ENCODE results near the gene SLC19A1.

Gene SLC19A1

GRCh38 chr21:45490049-45490731 lies 52.0 kb downstream of the SLC19A1 start:
- no peaks in the 10 kb centered on the region for H3K9me3 ChIP-seq (ENCODE audit: insufficient read depth, low read depth, low read length)
- no peak overlapping the region for H3K4me3 ChIP-seq (ENCODE audit: low read length)
- H3K9ac ChIP-seq (ENCODE audit: low read depth, low read length): no peak overlapping the region
- peaks cover 22% of the 10 kb centered on the region for H3K36me3 ChIP-seq (ENCODE audit: insufficient read depth, low read length)
- no peaks in the 10 kb centered on the region for H3K27me3 ChIP-seq (ENCODE audit: insufficient read depth, low read length)
- WGBS: 96% methylated on average over 27 of the region's 29 CpGs
- peaks cover 9% of the 10 kb centered on the region for H3K4me1 ChIP-seq (ENCODE audit: insufficient read depth, low read length)
- no peak overlapping the region for H3K27ac ChIP-seq (ENCODE audit: low read depth, low read length)

DNA sequence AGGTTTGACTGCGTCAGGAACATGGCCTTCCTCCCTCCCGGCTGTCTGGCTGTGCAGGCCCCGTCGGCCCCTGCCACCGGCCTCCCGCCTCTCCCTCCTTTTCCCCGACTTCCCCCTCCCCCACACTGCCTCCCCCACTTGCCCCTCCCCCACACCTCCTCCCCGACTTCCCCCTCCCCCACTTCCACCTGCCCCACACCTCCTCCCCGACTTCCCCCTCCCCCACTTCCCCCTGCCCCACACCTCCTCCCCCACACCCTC lies 52.6 kb downstream of the SLC19A1 start:
- Histone ChIP-seq H3K4me1 (ENCODE audit: insufficient read depth, low read length) (peaks cover 9% of the 10 kb centered on the region), H3K9ac (ENCODE audit: low read depth, low read length) (no peak overlapping the region), H3K4me3 (ENCODE audit: low read length) (no peak overlapping the region), H3K27me3 (ENCODE audit: insufficient read depth, low read length) (no peaks in the 10 kb centered on the region), H3K27ac (ENCODE audit: low read depth, low read length) (no peak overlapping the region; the same call in 1 of the 2 replicates), H3K36me3 (ENCODE audit: insufficient read depth, low read length) (peaks cover 22% of the 10 kb centered on the region), H3K9me3 (ENCODE audit: insufficient read depth, low read depth, low read length) (no peaks in the 10 kb centered on the region)
- 72% methylated on average over 6 of the region's 9 CpGs for WGBS

GRCh38 chr21:45488931-45489721 lies 53.1 kb downstream of the SLC19A1 start:
- peaks cover 9% of the 10 kb centered on the region for H3K4me1 ChIP-seq (ENCODE audit: insufficient read depth, low read length)
- no peaks in the 10 kb centered on the region for H3K27me3 ChIP-seq (ENCODE audit: insufficient read depth, low read length)
- WGBS: 57% methylated on average over 36 of the region's 36 CpGs
- no peak overlapping the region for H3K4me3 ChIP-seq (ENCODE audit: low read length)
- peaks cover 27% of the 10 kb centered on the region for H3K36me3 ChIP-seq (ENCODE audit: insufficient read depth, low read length)
- no peak overlapping the region for H3K9ac ChIP-seq (ENCODE audit: low read depth, low read length)
- peak overlapping the region; percentile 35; the same call in 1 of the 2 replicates for H3K27ac ChIP-seq (ENCODE audit: low read depth, low read length)
- no peaks in the 10 kb centered on the region for H3K9me3 ChIP-seq (ENCODE audit: insufficient read depth, low read depth, low read length)

DNA sequence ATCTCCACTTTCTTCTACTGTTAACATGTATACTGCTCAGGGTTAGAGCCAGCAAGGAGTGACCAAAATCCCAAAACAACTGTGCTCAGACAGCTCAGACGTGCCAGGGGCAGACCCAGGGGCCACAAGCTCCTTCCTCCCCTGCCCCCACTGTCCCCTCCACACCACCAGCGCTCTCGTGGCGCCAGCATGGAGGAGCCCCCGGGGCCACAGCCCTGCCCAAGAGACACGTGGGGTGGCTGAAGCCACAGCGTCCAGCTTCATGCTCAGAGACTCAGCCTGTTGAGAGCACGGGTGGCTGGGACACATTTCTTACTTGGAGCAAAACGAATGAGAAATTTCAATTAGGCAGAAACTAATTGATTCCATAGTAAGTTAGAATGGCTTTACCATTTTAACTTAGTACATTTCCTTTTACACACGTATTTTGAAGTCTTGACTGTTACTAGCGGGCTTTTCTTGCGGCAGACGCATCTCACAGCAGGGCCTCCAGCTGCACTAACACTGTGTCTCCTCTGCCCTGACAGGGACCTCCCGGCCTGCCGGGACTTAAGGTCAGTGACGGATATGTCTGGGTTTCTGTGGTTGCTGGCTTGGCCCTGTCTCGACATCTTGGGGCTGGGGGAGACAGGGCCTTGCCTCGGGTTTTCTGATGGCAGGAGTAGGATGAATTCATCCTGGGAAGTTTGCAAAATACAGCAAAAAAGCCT lies 54.2 kb downstream of the SLC19A1 start:
- no peaks in the 10 kb centered on the region for H3K9me3 ChIP-seq (ENCODE audit: insufficient read depth, low read depth, low read length)
- 76% methylated on average over 18 of the region's 18 CpGs for WGBS
- no peak overlapping the region for H3K9ac ChIP-seq (ENCODE audit: low read depth, low read length)
- H3K27me3 ChIP-seq (ENCODE audit: insufficient read depth, low read length): no peaks in the 10 kb centered on the region
- peaks cover 9% of the 10 kb centered on the region for H3K4me1 ChIP-seq (ENCODE audit: insufficient read depth, low read length)
- no peak overlapping the region for H3K4me3 ChIP-seq (ENCODE audit: low read length)
- peak overlapping the region; percentile 35; the same call in 1 of the 2 replicates for H3K27ac ChIP-seq (ENCODE audit: low read depth, low read length)
- peaks cover 37% of the 10 kb centered on the region for H3K36me3 ChIP-seq (ENCODE audit: insufficient read depth, low read length)

DNA sequence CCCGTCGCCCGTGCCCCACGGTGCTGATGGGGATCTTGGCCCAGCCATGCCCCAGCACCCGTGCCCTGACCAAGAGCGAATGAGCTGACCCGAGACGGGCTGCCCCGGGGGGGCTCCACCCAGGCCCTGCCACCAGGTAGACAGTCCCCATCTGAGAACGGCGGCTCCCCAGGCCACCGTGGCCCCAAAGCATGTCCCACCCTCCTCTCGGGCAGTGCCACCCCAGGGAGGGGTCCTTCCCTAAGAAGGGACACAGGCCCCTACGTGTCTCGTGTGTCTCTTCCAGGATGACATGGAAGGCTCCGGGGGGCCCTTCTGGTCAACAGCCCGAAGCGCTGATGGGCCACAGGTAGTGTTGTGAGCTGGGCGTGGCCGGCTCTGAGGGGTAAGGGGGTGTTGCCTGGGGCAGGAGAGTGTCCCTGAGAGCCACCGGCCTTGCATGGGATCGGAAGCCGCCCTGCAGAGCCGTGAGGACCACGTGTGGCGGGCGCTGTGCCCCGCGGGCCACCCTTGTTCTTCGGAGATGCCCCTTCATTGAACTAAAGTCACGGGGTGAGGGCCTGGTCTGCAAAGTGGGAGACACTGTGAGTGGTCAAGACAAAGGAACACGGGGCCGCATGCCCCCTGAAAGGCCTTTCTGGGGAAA lies 55.0 kb downstream of the SLC19A1 start:
- H3K9me3 ChIP-seq (ENCODE audit: insufficient read depth, low read depth, low read length): no peaks in the 10 kb centered on the region
- H3K4me3 ChIP-seq (ENCODE audit: low read length): no peak overlapping the region
- no peak overlapping the region for H3K27ac ChIP-seq (ENCODE audit: low read depth, low read length)
- H3K27me3 ChIP-seq (ENCODE audit: insufficient read depth, low read length): no peaks in the 10 kb centered on the region
- 94% methylated on average over 33 of the region's 33 CpGs for WGBS
- no peak overlapping the region for H3K9ac ChIP-seq (ENCODE audit: low read depth, low read length)
- H3K4me1 ChIP-seq (ENCODE audit: insufficient read depth, low read length): peaks cover 9% of the 10 kb centered on the region
- peaks cover 40% of the 10 kb centered on the region for H3K36me3 ChIP-seq (ENCODE audit: insufficient read depth, low read length)

DNA sequence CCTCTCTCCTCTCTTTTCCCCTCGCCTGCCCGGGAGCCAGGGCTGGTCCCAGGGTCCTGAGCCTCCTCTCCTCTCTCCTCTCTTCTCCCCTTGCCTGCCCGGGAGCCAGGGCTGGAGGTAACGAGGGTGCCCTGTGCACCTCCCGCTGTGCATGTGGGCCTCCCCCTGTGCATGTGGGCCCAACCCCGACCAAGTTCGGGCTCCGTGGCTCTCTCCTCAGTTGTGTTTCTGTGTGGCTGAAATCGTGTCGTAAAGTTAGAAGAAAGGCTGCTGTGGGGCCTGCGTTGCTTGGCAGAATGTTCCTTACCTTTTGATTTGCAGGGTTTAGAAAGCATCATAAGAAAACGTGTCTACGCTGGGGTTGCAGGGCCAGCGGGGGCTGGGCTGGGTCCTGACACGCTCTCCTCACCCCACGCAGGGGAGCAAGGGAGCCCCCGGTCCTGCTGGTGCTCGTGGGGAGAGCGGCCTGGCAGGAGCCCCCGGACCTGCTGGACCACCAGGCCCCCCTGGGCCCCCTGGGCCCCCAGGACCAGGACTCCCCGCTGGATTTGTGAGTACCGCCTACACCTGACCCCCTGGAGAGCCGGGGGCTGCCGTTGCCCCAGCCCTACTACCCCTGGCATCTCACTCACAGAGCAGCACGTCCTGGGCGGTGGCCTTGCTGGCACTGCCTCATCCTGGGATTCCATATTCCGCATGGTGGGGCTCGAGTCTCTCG lies 55.6 kb downstream of the SLC19A1 start:
- WGBS: 94% methylated on average over 29 of the region's 29 CpGs
- Histone ChIP-seq H3K9ac (ENCODE audit: low read depth, low read length) (no peak overlapping the region), H3K27me3 (ENCODE audit: insufficient read depth, low read length) (no peaks in the 10 kb centered on the region), H3K4me3 (ENCODE audit: low read length) (no peak overlapping the region), H3K27ac (ENCODE audit: low read depth, low read length) (no peak overlapping the region), H3K36me3 (ENCODE audit: insufficient read depth, low read length) (peaks cover 40% of the 10 kb centered on the region), H3K4me1 (ENCODE audit: insufficient read depth, low read length) (peaks cover 9% of the 10 kb centered on the region), H3K9me3 (ENCODE audit: insufficient read depth, low read depth, low read length) (no peaks in the 10 kb centered on the region)

- no peak overlapping the region for H3K4me3 ChIP-seq (ENCODE audit: low read length)
- H3K9me3 ChIP-seq (ENCODE audit: insufficient read depth, low read depth, low read length): no peaks in the 10 kb centered on the region
- H3K27ac ChIP-seq (ENCODE audit: low read depth, low read length): no peak overlapping the region
- H3K4me1 ChIP-seq (ENCODE audit: insufficient read depth, low read length): peaks cover 9% of the 10 kb centered on the region
- H3K27me3 ChIP-seq (ENCODE audit: insufficient read depth, low read length): no peaks in the 10 kb centered on the region
- H3K9ac ChIP-seq (ENCODE audit: low read depth, low read length): no peak overlapping the region
- WGBS: 93% methylated on average over 25 of the region's 25 CpGs
- peaks cover 45% of the 10 kb centered on the region for H3K36me3 ChIP-seq (ENCODE audit: insufficient read depth, low read length)
Observed at GRCh38 chr21:45485686-45486442, 56.4 kb downstream of the SLC19A1 start.

DNA sequence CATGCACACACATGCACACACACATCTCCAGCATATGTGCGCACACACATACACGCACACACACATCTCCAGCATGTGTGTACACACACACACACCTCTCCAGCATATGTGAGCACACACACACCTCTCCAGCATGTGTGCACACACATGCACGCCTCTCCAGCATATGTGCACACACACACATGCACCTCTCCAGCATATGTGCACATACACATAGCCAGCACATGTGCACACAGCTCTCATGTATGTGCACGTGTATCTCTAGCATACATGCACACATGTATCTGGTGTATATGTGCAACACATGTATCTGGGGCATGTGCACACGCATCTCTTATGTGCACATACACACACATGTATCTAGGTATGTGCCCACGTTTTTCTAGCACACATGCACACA lies 57.9 kb downstream of the SLC19A1 start:
- Histone ChIP-seq H3K4me1 (ENCODE audit: insufficient read depth, low read length) (peaks cover 9% of the 10 kb centered on the region), H3K36me3 (ENCODE audit: insufficient read depth, low read length) (peaks cover 55% of the 10 kb centered on the region), H3K9ac (ENCODE audit: low read depth, low read length) (no peak overlapping the region), H3K27me3 (ENCODE audit: insufficient read depth, low read length) (no peaks in the 10 kb centered on the region), H3K9me3 (ENCODE audit: insufficient read depth, low read depth, low read length) (no peaks in the 10 kb centered on the region), H3K27ac (ENCODE audit: low read depth, low read length) (no peak overlapping the region), H3K4me3 (ENCODE audit: low read length) (no peak overlapping the region)
- 95% methylated on average over 6 of the region's 6 CpGs for WGBS

- H3K36me3 ChIP-seq (ENCODE audit: insufficient read depth, low read length): peaks cover 66% of the 10 kb centered on the region
- H3K27me3 ChIP-seq (ENCODE audit: insufficient read depth, low read length): no peaks in the 10 kb centered on the region
- H3K4me1 ChIP-seq (ENCODE audit: insufficient read depth, low read length): no peaks in the 10 kb centered on the region
- no peaks in the 10 kb centered on the region for H3K9me3 ChIP-seq (ENCODE audit: insufficient read depth, low read depth, low read length)
- no peak overlapping the region for H3K9ac ChIP-seq (ENCODE audit: low read depth, low read length)
- H3K27ac ChIP-seq (ENCODE audit: low read depth, low read length): no peak overlapping the region
- 95% methylated on average over 40 of the region's 40 CpGs for WGBS
- H3K4me3 ChIP-seq (ENCODE audit: low read length): no peak overlapping the region
Observed at GRCh38 chr21:45482899-45483821, 59.1 kb downstream of the SLC19A1 start.
